Measurements from ENCODE around the gene MEGF11.

MEGF11 gene

DNA sequence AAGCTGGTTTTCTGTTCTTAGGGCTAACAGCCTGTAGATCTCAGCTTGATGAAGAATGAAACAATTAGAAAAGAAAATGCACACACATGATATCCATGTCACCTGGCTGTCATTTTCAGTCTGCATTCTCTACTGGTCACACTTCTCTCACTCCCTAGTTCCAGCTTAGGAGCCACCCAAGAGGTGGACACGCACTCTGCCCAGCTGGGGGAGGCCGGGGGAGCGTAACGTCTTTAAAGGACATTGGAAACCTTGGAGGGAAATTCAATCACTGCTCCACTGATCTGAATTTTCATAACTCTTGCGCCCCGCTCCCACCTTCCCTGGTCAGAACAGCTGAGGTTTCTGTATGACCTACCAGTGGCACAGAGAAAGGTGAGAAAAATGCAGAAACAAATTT lies 304.5 kb downstream of the MEGF11 start:
- no peak for DNase-seq (ENCODE audit: low read depth)
- H3K4me3 ChIP-seq (ENCODE audit: low read depth, low read length): no peak overlapping the region

DNA sequence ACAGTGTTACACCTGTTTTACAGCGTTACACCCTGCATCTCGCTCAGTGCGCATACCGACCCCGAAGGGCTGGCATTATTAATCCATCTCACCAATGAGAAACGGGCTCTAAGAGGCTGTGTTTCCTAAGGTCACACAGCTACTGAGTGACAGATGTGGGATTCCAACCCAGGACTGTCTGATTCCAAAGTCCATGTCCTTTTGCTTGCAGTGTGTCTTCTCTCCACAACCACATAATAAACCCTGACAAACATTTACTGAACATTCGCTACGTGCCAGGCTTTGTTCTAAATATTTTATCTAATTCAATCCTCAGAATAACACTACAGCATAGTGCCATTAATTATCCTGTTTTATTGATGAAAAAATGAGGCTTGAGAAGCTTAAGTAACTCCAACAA lies 305.2 kb downstream of the MEGF11 start:
- no peak overlapping the region for H3K4me3 ChIP-seq (ENCODE audit: low read depth, low read length)
- no peak for DNase-seq (ENCODE audit: low read depth)

DNA sequence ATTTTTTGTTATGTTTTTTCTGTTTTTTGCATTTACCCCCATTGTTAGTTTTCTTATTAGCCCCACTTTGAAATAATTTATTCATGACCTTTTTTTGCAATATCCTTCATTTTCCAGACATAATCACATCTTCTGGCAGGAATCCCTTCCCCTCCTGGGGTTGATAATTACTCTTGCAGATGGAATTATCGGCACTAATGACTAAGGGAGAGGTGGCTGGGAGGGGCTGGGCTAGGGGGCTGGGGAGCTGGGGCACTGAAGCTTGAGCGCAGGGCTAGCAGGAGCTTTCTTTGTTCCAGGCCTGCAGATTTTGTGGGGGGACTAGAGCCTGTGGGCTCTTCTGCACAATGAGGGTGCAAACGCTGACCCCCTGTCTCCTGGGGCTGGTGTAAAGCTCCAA lies 306.5 kb downstream of the MEGF11 start:
- no peak for DNase-seq (ENCODE audit: low read depth)

DNA sequence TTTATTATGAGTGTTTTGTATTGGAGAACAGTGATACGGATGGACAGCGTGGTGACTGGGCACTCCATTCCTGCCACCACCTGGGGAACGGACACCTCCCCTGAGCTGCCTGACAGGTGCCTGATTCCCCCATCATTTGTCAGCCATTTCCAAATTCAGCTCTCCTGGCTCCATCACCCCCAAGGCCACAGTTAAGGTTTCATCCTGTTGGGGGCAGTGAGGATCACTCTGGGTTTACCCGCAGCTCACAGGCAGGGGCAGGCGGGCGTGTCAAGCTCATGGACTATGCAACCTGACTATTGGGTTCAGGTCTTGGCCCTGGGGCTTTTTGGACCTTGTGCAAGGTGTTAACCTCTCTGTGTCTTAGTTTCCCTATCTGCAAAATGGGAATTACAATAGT lies 307.9 kb downstream of the MEGF11 start:
- no peak overlapping the region for H3K4me3 ChIP-seq (ENCODE audit: low read depth, low read length)
- no peak for DNase-seq (ENCODE audit: low read depth)

More for the DNA sequence above, 306.5 kb downstream of the MEGF11 start:
- no peak overlapping the region for H3K4me3 ChIP-seq (ENCODE audit: low read depth, low read length)

DNA sequence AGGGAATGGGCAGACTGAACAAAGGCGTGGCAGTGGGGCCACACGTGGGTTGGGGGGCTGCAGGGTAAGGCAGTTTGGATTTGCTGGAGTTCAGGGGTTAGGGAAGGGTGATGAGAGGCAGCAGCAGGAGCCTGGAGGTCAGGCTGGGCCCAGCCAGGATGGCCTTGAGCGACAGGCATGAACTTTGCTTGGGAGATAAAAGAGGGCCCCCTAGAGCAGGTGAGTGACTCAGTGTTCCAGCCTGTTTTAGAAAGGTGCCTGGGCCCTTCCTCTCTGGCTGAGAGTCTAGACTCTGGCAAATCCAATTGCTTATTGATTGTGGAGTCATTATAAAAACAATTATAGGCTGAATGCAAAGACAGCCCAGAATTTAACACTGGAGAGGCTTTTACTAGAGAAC lies 309.1 kb downstream of the MEGF11 start:
- H3K4me3 ChIP-seq (ENCODE audit: low read depth, low read length): no peak overlapping the region
- no peak for DNase-seq (ENCODE audit: low read depth)

DNA sequence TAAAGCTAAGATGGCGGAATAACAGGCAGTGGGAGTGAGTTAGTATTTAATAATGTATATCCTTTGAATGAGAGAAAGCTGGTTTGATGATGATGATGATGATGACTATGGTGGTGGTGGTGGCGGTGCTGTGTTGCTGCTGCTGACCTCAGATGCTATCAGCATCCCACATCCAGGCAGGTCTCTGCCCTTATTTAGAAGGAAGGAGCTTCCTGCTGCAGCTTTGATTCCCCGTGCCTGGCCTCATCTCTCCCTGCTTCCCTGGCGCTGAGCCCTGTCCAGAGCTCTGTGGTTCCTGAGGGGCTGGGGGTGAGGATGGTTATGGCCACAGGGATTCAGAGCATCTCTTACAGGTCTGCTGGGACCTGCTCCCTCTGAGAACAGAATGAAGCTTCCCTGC lies 311.1 kb downstream of the MEGF11 start:
- no peak overlapping the region for H3K4me3 ChIP-seq (ENCODE audit: low read depth, low read length)
- DNase-seq (ENCODE audit: low read depth): no peak

DNA sequence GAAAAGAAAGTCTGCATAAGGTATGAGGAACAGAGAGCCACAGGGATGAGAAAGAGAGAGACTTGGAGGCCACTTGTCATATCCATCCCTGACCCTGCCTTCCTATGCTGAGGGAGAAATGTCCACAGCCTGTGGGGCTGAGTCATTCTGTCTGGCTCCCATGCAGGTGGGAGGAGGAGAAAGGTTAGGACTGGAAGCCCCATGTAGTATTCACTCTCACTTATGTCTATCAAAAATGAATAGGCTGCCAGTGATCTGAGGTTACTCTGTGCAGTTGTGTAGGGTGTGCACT lies 313.0 kb downstream of the MEGF11 start:
- no peak overlapping the region for H3K4me3 ChIP-seq (ENCODE audit: low read depth, low read length)
- DNase-seq (ENCODE audit: low read depth): no peak

DNA sequence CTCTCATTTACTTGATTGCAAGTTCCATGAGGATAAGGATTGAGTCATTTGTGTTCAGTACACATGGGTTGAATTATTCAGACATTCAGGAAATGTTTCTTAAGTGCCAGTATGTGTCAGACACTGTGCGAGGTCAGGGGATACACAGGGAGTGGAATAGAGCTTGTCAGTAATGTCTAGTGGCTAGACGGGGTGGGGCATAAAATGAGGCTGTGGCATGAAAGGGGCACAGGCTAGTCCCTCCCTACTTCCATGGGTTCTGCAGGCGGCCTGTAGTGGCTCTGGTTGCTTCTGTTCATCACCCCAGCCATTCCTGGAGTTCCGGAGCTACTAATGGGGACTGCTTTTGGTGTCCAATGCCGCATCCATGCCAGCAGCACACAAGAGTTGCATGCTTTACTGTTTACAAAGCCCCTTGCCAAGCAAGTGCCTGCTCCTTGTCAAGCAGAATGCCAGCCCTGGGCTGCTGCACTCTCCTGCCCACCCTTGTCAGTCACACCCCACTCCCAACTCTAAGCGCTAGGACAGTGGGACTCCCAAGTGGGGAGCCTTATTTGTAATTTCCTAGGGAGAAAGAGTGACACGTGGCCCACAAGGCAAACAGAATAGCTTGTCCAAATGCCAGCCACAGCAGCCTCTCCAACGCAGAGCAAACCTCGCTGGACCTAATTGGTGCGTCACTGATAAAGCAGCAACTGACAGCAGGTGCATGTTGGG lies 313.5 kb downstream of the MEGF11 start:
- DNase-seq (ENCODE audit: low read depth): no peak
- no peak overlapping the region for H3K4me3 ChIP-seq (ENCODE audit: low read depth, low read length)

DNA sequence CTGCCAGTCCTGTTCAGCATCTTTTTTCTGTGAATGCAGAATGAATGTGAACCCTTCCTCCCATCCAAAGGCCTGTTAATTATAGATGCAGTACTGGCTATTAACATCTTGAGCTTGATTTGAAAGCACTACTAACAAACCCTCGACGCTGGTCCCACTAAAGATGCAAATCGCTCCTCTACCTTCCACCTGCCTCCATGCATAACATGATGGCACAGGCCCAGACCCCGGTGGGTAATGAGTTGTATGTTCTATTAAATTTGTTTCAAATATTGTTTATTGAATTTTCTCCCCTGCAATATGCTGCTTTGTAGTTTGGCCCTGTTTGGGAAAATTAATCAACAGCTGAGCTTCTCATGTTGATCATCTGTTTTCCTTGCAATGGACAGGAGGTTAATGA lies 314.9 kb downstream of the MEGF11 start:
- DNase-seq (ENCODE audit: low read depth): no peak
- H3K4me3 ChIP-seq (ENCODE audit: low read depth, low read length): no peak overlapping the region

DNA sequence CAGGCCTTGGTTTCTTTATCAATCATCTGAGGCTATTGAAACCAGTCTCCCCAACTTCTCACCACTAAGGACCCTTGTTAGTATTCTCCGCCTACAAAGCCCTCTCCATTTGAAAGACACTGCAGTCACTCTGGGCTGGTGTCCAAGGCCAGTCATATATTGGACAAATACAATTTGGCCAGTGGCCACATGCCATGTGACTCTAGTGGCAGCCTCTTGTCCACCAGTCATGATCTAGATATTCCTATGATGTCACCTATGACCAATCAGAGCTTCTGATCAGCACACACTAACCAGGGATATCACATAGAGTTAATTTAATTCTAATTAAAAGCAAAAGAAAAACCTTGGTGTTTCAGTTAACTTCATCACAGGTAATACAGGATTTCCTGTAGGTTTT lies 316.1 kb downstream of the MEGF11 start:
- no peak for DNase-seq (ENCODE audit: low read depth)
- H3K4me3 ChIP-seq (ENCODE audit: low read depth, low read length): no peak overlapping the region

DNA sequence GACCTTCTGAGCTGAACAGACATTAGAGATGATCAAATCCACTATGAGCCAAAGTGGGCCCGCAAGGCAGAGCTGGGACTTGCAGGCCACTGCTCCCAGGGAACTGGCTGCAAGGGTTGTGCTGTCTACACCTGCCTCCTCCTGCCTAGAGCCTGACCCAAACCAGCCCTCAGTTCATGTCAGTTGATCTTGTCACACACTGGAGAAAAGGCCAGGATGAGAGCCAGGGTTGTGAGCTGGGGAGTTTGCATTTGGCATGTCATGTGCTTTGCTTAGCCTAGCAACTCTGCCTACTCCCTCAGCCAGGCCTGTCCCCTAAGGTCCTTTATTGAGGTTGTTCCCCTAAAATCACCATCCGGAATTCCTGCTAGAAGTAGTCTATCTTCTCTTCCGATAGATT lies 316.5 kb downstream of the MEGF11 start:
- DNase-seq (ENCODE audit: low read depth): no peak
- no peak overlapping the region for H3K4me3 ChIP-seq (ENCODE audit: low read depth, low read length)

DNA sequence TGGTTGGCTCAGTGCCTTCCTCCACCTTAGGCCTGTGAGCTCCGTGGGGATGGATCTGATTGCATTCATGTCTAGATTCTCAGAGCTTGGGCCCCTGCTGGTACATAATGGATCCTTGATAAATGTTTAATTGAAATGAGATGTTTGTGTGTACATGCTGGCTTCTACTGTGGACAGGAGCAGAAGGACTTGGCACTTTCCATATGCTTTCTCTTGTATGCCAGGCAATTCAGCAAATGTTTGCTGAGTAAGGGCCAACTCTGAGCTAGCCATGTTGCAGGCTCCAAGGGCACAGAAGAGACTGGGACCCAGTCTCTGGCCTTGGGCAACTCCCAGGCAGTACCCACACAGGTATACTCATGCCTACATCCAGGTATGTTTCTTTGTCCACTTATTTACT lies 317.3 kb downstream of the MEGF11 start:
- no peak overlapping the region for H3K4me3 ChIP-seq (ENCODE audit: low read depth, low read length)
- DNase-seq (ENCODE audit: low read depth): no peak

DNA sequence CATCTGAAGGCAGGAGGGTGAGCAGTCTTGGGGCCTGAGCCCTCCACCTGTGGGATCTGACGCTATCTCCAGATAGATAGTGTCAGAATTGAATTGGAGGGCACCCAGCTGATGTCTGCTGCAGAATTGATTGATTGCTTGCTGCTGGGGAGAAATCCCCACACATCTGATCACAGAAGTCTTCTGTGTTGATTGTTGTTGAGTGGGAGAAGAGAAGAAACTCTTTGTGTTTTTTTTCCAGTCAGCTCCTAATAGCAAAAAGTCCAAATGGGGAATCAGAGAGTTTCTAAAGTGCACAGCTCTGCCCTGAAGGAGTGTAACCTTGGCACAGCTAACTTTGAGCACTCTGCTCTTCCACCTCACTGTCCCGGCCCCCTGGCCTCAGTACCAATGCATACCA lies 318.2 kb downstream of the MEGF11 start:
- no peak for DNase-seq (ENCODE audit: low read depth)
- no peak overlapping the region for H3K4me3 ChIP-seq (ENCODE audit: low read depth, low read length)

DNA sequence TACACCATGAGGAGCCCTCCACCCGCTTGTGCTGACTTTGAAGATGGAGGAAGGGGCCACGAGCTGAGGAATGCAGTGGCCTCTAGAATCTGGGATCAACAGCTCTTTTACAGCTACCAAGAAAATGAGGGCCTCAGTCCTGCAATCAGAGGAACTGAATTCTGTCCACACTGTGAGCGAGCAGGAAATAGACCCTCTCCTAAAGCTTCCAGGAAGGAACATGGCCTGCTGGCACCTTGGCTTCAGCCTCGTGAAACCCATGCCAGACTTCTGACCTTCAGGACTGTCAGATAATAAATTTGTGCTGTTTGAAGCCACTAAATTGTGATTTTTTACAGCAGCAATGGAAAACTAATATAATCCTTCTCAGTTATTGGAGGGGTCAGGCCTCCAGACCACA lies 322.3 kb downstream of the MEGF11 start:
- H3K4me3 ChIP-seq (ENCODE audit: low read depth, low read length): no peak overlapping the region
- no peak for DNase-seq (ENCODE audit: low read depth)

DNA sequence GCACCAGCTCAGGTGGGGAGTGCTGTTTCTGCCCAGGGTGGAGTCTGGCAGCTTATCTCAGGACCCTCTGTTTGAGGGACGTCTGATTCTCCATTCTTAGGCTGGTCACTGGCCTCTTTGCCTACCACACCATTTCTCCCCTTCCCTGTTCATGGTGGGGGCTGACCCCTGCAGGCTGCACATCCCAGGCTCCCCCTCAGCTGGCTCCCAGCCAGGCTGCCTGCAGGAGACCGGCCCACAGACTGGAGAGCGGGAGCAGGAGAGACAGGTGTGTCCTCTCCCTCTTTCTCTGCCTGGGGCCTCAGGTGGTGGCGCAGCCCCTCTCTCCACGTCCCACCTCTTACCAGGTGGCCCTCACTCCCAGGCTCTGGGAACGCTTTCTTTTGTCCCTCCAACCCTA lies 323.4 kb downstream of the MEGF11 start:
- no peak overlapping the region for H3K4me3 ChIP-seq (ENCODE audit: low read depth, low read length)
- no peak for DNase-seq (ENCODE audit: low read depth)

DNA sequence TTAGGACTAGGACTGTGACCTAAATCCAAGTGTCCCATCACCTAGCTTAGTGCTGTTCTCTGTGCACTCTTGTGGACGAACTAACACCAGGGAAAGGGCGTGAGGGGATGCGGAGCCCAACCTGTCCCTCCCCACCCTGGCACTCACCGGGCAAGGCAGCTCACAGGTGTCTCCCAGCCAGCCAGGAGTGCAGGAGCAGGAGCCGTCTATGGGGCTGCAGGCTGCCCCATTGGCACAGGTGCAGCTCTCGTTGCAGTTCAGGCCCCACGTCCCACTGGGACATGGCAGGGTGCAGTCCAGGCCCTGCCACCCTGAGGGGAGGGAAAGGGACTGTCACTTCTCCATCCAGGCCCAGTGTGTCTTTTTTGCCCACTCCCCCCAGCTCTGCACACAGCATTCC lies 324.0 kb downstream of the MEGF11 start:
- H3K4me3 ChIP-seq (ENCODE audit: low read depth, low read length): no peak overlapping the region
- no peak for DNase-seq (ENCODE audit: low read depth)

DNA sequence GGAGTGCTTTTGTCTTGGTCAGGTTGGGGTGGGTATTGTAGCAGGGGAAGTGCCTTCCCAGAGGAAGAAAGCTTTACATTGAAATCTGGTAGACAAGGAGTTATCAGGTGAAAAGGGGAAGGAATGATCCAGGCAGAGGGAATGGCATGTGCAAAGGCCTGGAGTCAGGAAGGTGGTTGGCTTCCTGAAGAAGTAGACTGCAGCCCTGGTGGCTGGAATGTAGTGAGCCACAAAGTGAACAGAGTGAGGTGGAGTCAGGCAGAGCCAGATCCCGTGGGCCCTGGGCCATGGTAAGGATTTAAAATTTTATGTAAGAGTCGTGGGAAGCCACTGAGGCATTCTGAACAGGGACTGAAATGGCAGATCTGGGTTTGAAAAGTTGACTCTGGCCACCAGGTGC lies 326.0 kb downstream of the MEGF11 start:
- DNase-seq (ENCODE audit: low read depth): no peak
- no peak overlapping the region for H3K4me3 ChIP-seq (ENCODE audit: low read depth, low read length)

DNA sequence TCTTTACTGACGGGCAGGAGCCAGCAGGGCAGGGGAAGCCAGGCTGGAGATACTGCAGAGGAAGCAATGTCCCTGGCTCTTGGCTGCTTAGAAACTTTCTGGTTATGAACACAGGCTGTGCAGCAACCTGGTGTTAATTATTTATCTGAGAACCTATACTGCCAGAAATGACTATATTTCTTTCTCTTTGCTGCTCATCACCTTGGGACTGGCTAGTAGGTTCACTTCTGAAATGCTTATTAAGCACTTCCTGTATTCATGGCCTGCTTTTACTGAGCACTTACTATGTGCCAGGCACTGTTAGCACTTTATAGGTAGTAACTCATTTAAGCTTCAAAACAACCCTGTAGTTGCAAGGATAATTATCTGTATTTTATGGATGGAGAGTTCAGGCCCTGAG lies 326.7 kb downstream of the MEGF11 start:
- H3K4me3 ChIP-seq (ENCODE audit: low read depth, low read length): no peak overlapping the region
- DNase-seq (ENCODE audit: low read depth): no peak

DNA sequence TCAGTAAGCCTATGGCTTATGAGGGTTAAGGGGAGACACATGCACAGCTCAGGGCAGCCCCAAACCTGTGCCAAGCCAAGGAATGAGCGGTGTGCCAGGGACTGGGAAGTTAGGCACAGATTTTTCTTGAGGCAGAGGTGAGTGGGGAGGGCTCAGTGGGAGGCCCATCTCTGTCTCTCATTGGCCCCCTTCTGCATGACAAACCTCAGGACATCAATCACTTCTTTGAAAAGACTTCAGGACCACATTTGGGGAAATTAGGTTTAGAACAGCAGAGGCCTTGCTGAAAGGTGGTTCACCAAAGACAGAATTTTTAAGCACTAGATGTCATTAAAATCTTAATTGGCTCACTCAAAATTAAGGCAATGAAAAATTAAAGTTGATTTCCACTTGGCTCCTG lies 327.1 kb downstream of the MEGF11 start:
- no peak for DNase-seq (ENCODE audit: low read depth)
- no peak overlapping the region for H3K4me3 ChIP-seq (ENCODE audit: low read depth, low read length)

DNA sequence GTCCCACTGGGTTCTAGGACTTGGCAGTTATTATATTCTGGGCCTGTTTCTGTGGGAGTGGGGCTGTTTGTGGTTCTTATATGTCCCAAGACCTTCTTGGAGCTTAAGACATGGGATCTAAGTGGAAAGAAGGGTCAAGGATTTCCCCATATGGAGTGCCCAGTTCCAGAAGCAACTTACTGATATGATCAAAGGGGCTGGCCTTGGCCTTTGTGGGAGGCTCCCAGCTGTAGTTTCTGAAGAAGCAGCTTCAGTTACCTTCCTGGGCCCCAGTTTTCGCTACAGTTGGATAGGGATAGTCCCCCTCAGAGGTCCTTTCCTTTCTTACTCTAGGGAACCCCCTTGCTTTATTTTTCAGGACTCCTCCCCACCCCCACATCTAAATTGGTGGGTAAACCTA lies 328.2 kb downstream of the MEGF11 start:
- no peak overlapping the region for H3K4me3 ChIP-seq (ENCODE audit: low read depth, low read length)
- DNase-seq (ENCODE audit: low read depth): no peak

DNA sequence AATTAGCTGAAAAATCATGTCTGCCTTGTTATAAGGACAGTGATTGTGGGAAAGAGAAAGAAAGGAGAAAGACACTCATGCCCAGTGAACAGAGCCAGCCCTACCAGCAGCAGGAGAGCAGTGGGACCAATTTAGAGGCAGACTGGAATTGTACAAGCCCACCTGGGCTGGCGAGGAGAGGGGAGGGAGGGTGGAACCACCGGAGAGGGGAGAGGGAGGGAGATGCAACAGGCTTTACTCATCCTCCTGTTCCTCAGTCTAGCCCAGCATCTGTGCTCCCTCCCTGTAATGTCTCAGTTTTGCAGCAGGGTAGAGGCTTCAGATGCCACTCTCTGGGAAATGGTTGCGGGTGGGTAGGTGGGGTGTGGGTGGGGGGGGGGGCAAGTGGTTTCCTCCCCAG lies 329.5 kb downstream of the MEGF11 start:
- no peak for DNase-seq (ENCODE audit: low read depth)
- no peak overlapping the region for H3K4me3 ChIP-seq (ENCODE audit: low read depth, low read length)

DNA sequence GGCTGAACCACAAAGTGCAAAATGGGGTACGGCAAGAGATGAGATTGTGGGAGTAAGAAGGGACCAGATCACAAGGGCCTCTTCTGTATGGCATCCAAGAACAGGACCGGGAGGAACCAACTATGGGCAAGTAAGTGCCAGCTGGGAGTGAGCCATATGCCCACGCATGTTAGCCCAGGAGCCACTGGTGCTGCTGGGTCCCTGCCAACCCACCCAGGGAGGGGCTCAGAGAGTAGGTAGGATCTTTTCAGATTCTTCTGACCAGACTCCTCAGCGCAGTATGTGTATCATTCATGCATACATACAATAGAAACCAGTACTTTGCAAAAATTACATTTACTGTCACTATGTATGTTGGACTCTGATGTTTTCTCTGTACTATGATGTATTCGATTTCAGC lies 330.3 kb downstream of the MEGF11 start:
- DNase-seq (ENCODE audit: low read depth): no peak
- no peak overlapping the region for H3K4me3 ChIP-seq (ENCODE audit: low read depth, low read length)
